ENCODE measurements around the gene DAPK1. TPM values are rescaled to one million over a fixed set of nuclear protein-coding genes. Genes with fewer than 3 reads are reported as not detected.

Gene DAPK1
- polyA plus RNA-seq, 1 of the 3 experiments (the other 2 are of a cell fraction): 0.61 TPM

GRCh38 chr9:87601176-87601575 is 103.5 kb downstream of the DAPK1 start:
- Histone ChIP-seq H3K9me3 (no peaks in the 10 kb centered on the region), H3K36me3 (replicated peaks in 1 of 2; ENCODE audit: control insufficient read depth in 1 of 2, insufficient read depth in 2 of 2, low read length in 1 of 2) (no peaks in the 10 kb centered on the region), H3F3A (replicated peaks; ENCODE audit: insufficient read depth) (no peaks in the 10 kb centered on the region), H3K79me2 (ENCODE audit: insufficient read depth) (no peaks in the 10 kb centered on the region), H3K9ac (no peak overlapping the region), H3K27ac (ENCODE audit: low read depth in 2 of 2, low read length in 1 of 2) (no peak overlapping the region), H2AFZ (ENCODE audit: low read depth) (no peak overlapping the region), H4K20me1 (ENCODE audit: insufficient read depth) (no peaks in the 10 kb centered on the region), H3K4me2 (no peak overlapping the region), H3K4me1 (ENCODE audit: control insufficient read depth in 1 of 2, insufficient read depth in 2 of 2, low read depth in 1 of 2, low read length in 1 of 2) (peaks cover 6 to 19% of the 10 kb centered on the region in 2 experiments; a peak in 2 of 4 replicates), H3K9me2 (no peaks in the 10 kb centered on the region), H3K27me3 (ENCODE audit: insufficient read depth) (no peaks in the 10 kb centered on the region), H3K4me3 (ENCODE audit: low read depth in 2 of 2, low read length in 1 of 2) (no peak overlapping the region)
- ChIA-PET POLR2A (no interaction called here), CTCF (interaction anchor here (0.5 to 1.6 kb wide), 4 partner anchors 11 to 394 kb away, joined by 3 to 5 read pairs (median 4); no protein-coding TSS in a partner anchor)
- WGBS (ENCODE audit: low lambda C conversion rate): 80% methylated on average over 1 of the region's 1 CpG
- no peak for TF ChIP-seq GATA2 (CRISPR knock-in tag; IDR thresholded peaks at IDR 0.05)
- TF ChIP-seq PBX3 (IDR thresholded peaks at IDR 0.05): no peak
- no peak for TF ChIP-seq USF2 (IDR thresholded peaks at IDR 0.05; ENCODE audit: borderline replicate concordance, low read depth, low read length)
- no peak for TF ChIP-seq MXI1 (IDR thresholded peaks at IDR 0.05; ENCODE audit: low read depth, low read length)
- TF ChIP-seq SIN3A (IDR thresholded peaks at IDR 0.05; ENCODE audit: borderline replicate concordance, low read depth, low read length): no peak
- no peak for TF ChIP-seq NRF1 (IDR thresholded peaks at IDR 0.05; ENCODE audit: low read depth, low read length)
- TF ChIP-seq RCOR1 (IDR thresholded peaks at IDR 0.05; ENCODE audit: low read length): no peak
- TF ChIP-seq IRF3 (IDR thresholded peaks at IDR 0.05; ENCODE audit: low read depth, low read length): no peak
- TF ChIP-seq POLR2AphosphoS5 (IDR thresholded peaks at IDR 0.05; ENCODE audit: low read depth, low read length): no peak
- TF ChIP-seq MEF2A (IDR thresholded peaks at IDR 0.05; ENCODE audit: borderline replicate concordance, low read depth): no peak
- TF ChIP-seq REST (IDR thresholded peaks at IDR 0.05; ENCODE audit: low read depth, low read length): no peak
- TF ChIP-seq TAF1 (IDR thresholded peaks at IDR 0.05; ENCODE audit: borderline replicate concordance, low read depth, low read length): no peak
- TF ChIP-seq GABPA (IDR thresholded peaks at IDR 0.05; ENCODE audit: low read depth): no peak
- TF ChIP-seq SMC3 (IDR thresholded peaks at IDR 0.05; ENCODE audit: low read depth, low read length): no peak
- no peak for TF ChIP-seq EP300 (IDR thresholded peaks at IDR 0.05; ENCODE audit: borderline replicate concordance in 1 of 2, low read depth in 1 of 2, low read length in 1 of 2)
- no peak for TF ChIP-seq TEAD4 (IDR thresholded peaks at IDR 0.05; ENCODE audit: borderline replicate concordance, insufficient read depth)
- no peak for TF ChIP-seq NFIC (IDR thresholded peaks at IDR 0.05; ENCODE audit: borderline replicate concordance)
- TF ChIP-seq FOXM1 (IDR thresholded peaks at IDR 0.05; ENCODE audit: low read depth): no peak
- TF ChIP-seq RXRA (IDR thresholded peaks at IDR 0.05; ENCODE audit: borderline replicate concordance, low read depth): no peak
- no peak for TF ChIP-seq ZBTB33 (IDR thresholded peaks at IDR 0.05; ENCODE audit: borderline replicate concordance, low read depth)
- DNase-seq: no peak

Data from SK-N-SH (cell line).